ENCODE results near the gene RPS3. TPM values are rescaled to one million over a fixed set of nuclear protein-coding genes. Genes with fewer than 3 reads are reported as not detected.

The RPS3 gene
- polyA plus RNA-seq, 1 experiment: 3,250 TPM

DNA sequence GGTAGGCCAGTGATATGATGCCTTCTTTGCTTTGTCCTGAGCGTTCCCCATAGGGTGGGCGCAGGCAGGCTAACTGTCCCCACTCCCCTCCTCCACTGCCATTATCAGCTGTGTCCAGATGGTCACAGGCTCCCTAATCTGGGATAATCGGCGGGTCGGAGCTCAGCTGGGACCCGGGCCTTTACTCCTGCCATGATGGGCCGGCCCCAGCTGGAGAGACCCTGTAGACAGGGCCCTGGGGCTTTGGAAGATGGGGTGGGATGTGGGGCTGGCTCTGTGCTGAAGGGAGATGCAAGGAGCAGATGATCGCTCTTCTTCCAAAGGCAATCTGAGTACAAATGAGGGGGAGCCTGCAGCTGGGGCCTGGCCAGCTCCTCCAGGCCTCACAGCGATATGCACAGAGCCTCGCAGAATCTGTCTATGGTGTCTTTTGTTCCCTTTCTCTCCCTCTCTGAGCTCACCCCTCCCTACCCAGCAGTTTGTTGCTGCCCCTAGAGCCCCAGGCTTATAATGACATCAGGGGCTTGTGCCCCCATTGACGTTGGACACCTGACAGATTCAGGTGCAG is 21.8 kb downstream of the RPS3 start:
- POLR2A ChIA-PET: no interaction called here
- DNase-seq (ENCODE audit: low read depth, low spot score): no peak

DNA sequence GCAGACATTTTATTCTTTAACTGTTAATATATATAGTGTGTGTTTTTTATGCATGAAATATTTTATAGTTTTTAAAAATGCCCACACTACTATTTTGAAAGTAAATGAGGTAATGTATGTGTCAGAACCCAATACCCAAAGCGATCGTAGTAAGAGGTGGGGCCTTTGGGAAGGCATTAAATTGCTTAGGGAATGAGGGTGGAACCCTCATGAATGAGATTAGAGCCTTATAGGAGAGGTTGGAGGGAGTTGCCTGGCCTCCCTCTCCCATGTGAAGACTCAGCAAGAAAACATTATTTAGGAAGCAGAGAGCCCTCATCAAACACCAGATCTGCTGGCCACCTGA is 22.6 kb downstream of the RPS3 start:
- DNase-seq (ENCODE audit: low read depth, low spot score): no peak
- H3K27me3 ChIP-seq (ENCODE audit: control insufficient read depth, insufficient read depth, low read length): no peaks in the 10 kb centered on the region
- H3K27ac ChIP-seq (ENCODE audit: low read depth, low read length): no peak overlapping the region
- no peaks in the 10 kb centered on the region for H3K9me3 ChIP-seq (ENCODE audit: control insufficient read depth, insufficient read depth, low read length)
- ChIA-PET POLR2A (interaction anchor here (0.6 kb wide), 1 partner anchor 14 kb away, joined by 3 read pairs; no protein-coding TSS in a partner anchor), CTCF (interaction anchor here (1.0 kb wide), 1 partner anchor 14 kb away, joined by 3 read pairs; no protein-coding TSS in a partner anchor)
- no peak overlapping the region for H3K4me3 ChIP-seq (ENCODE audit: low read depth, low read length)
- TF ChIP-seq, protein P1, sequence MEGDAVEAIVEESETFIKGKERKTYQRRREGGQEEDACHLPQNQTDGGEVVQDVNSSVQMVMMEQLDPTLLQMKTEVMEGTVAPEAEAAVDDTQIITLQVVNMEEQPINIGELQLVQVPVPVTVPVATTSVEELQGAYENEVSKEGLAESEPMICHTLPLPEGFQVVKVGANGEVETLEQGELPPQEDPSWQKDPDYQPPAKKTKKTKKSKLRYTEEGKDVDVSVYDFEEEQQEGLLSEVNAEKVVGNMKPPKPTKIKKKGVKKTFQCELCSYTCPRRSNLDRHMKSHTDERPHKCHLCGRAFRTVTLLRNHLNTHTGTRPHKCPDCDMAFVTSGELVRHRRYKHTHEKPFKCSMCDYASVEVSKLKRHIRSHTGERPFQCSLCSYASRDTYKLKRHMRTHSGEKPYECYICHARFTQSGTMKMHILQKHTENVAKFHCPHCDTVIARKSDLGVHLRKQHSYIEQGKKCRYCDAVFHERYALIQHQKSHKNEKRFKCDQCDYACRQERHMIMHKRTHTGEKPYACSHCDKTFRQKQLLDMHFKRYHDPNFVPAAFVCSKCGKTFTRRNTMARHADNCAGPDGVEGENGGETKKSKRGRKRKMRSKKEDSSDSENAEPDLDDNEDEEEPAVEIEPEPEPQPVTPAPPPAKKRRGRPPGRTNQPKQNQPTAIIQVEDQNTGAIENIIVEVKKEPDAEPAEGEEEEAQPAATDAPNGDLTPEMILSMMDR (IDR thresholded peaks at IDR 0.05; ENCODE audit: low read depth, low read length): no peak

More for the DNA sequence above, 21.8 kb downstream of the RPS3 start:
- no peaks in the 10 kb centered on the region for H3K27me3 ChIP-seq (ENCODE audit: control insufficient read depth, insufficient read depth, low read length)
- TF ChIP-seq, protein P1 (IDR thresholded peaks at IDR 0.05; ENCODE audit: low read depth, low read length): no peak
- no peaks in the 10 kb centered on the region for H3K9me3 ChIP-seq (ENCODE audit: control insufficient read depth, insufficient read depth, low read length)
- CTCF ChIA-PET: interaction anchor here (6.5 kb wide), 1 partner anchor 14 kb away, joined by 48 read pairs; no protein-coding TSS in a partner anchor
- H3K4me3 ChIP-seq (ENCODE audit: low read depth, low read length): no peak overlapping the region
- H3K27ac ChIP-seq (ENCODE audit: low read depth, low read length): no peak overlapping the region

DNA sequence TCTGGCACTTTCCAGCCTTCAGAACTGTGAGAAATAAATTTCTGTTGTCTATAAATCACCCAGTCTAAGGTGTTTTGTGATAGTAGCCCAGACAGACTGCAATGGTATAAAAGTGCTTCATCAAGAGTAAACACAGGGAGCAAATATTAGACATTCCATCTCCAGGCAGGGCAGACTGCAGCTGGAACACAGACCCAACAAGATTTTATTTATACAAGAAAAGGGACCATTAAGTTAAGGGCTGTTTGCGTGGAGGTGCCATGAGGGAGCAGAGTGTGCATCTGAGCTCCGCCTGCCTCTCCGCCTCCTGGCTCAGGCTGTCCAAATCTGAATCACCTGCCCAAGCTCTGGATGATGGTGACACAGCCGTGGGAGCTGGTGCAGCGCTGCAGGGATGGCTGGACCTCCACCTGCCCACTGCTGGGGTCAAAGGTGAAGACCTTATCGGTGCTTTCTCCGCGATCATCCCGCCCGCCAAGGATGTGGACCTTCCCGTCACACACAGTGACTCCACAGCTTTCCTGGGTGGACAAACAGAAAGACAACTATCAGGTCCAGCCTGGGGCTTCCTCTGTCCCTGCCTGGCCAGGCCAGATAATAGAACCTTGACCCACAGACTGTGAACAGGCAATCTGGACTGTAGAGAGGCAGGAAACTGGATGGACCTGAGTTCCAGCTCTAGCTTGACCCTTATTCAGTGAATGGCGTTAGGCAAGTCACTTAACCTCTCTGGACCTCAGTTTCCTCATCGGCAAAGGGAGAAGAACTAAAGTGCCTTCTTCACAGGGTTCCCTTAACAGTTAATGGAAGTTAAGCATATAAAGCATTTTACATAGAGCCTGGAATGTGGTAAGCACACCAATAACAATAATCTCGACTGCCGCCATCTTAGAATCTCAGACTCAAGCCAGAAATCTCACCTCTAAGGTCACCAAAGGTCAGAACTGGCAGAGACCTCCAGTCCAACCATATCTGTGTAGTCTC is 23.2 kb downstream of the RPS3 start:
- H3K9me3 ChIP-seq (ENCODE audit: control insufficient read depth, insufficient read depth, low read length): no peaks in the 10 kb centered on the region
- H3K27me3 ChIP-seq (ENCODE audit: control insufficient read depth, insufficient read depth, low read length): no peaks in the 10 kb centered on the region
- POLR2A ChIA-PET: interaction anchor here (0.6 kb wide), 2 partner anchors 9 to 15 kb away, joined by 3 read pairs; no protein-coding TSS in a partner anchor
- no peak overlapping the region for H3K27ac ChIP-seq (ENCODE audit: low read depth, low read length)
- H3K4me3 ChIP-seq (ENCODE audit: low read depth, low read length): no peak overlapping the region
- TF ChIP-seq, protein P1 (IDR thresholded peaks at IDR 0.05; ENCODE audit: low read depth, low read length): no peak
- CTCF ChIA-PET: interaction anchor here (1.0 to 1.3 kb wide), 2 partner anchors 14 to 15 kb away, joined by 3 read pairs; no protein-coding TSS in a partner anchor
- DNase-seq (ENCODE audit: low read depth, low spot score): no peak

DNA sequence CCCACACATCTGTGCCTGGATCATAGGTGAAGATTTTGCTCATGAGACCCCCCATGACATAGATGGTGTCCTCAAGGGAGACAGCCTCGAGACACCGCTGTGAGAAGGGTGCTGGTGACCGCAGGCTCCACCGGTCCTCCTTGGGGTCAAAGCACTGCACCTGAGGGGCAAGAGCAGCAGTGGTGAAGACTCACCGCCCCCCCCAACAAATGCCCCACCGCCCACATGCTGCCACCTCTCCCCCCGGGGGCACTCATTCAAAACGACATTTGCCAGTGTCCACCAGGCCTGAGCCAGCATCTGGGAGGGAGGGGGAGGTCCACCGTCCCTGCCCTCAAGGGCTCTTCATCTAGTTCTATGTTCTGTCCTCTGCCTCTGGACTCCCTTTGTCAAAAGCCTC is 24.4 kb downstream of the RPS3 start:
- Histone ChIP-seq H3K27ac (ENCODE audit: low read depth, low read length) (no peak overlapping the region), H3K4me3 (ENCODE audit: low read depth, low read length) (no peak overlapping the region), H3K9me3 (ENCODE audit: control insufficient read depth, insufficient read depth, low read length) (peaks cover 4% of the 10 kb centered on the region), H3K27me3 (ENCODE audit: control insufficient read depth, insufficient read depth, low read length) (peaks cover 4% of the 10 kb centered on the region)
- CTCF ChIA-PET: interaction anchor here (1.0 to 1.3 kb wide), 2 partner anchors 15 to 108 kb away, joined by 3 read pairs; no protein-coding TSS in a partner anchor
- DNase-seq (ENCODE audit: low read depth, low spot score): no peak
- TF ChIP-seq, protein P1 (IDR thresholded peaks at IDR 0.05; ENCODE audit: low read depth, low read length): no peak
- POLR2A ChIA-PET: no interaction called here
